ENCODE results near the gene TOMM34. TPM values are rescaled to one million over a fixed set of nuclear protein-coding genes. Genes with fewer than 3 reads are reported as not detected.

Gene TOMM34
- total RNA-seq, 1 donor from 2014 or later, result 11.1 TPM

GRCh38 chr20:44918342-44918741 lies 41.9 kb downstream of the TOMM34 start:
- no peak for DNase-seq (ENCODE audit: low spot score in 2 of 2)
- H3K36me3 ChIP-seq, result peaks cover 4 to 15% of the 10 kb centered on the region in 2 donors
- no peaks in the 10 kb centered on the region for H3K9me3 ChIP-seq
- TF ChIP-seq, protein P1, sequence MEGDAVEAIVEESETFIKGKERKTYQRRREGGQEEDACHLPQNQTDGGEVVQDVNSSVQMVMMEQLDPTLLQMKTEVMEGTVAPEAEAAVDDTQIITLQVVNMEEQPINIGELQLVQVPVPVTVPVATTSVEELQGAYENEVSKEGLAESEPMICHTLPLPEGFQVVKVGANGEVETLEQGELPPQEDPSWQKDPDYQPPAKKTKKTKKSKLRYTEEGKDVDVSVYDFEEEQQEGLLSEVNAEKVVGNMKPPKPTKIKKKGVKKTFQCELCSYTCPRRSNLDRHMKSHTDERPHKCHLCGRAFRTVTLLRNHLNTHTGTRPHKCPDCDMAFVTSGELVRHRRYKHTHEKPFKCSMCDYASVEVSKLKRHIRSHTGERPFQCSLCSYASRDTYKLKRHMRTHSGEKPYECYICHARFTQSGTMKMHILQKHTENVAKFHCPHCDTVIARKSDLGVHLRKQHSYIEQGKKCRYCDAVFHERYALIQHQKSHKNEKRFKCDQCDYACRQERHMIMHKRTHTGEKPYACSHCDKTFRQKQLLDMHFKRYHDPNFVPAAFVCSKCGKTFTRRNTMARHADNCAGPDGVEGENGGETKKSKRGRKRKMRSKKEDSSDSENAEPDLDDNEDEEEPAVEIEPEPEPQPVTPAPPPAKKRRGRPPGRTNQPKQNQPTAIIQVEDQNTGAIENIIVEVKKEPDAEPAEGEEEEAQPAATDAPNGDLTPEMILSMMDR (IDR thresholded peaks at IDR 0.05), result no peak
- no peaks in the 10 kb centered on the region for H3K4me1 ChIP-seq
- no peak overlapping the region for H3K27ac ChIP-seq
- H3K4me3 ChIP-seq, result no peak overlapping the region
- H3K27me3 ChIP-seq, result no peaks in the 10 kb centered on the region
- intact Hi-C loops (cut with DNase I), result no loop called here

- Histone ChIP-seq H3K36me3 (peaks cover 6 to 12% of the 10 kb centered on the region in 2 donors), H3K4me1 (no peaks in the 10 kb centered on the region), H3K27me3 (no peaks in the 10 kb centered on the region), H3K9me3 (no peaks in the 10 kb centered on the region), H3K27ac (no peak overlapping the region), H3K4me3 (no peak overlapping the region)
- intact Hi-C loops (cut with DNase I), result no loop called here
- DNase-seq (ENCODE audit: low spot score in 2 of 2), result no peak
- TF ChIP-seq, protein P1 (IDR thresholded peaks at IDR 0.05), result no peak
Observed at GRCh38 chr20:44917399-44917798, 42.8 kb downstream of the TOMM34 start.

DNA sequence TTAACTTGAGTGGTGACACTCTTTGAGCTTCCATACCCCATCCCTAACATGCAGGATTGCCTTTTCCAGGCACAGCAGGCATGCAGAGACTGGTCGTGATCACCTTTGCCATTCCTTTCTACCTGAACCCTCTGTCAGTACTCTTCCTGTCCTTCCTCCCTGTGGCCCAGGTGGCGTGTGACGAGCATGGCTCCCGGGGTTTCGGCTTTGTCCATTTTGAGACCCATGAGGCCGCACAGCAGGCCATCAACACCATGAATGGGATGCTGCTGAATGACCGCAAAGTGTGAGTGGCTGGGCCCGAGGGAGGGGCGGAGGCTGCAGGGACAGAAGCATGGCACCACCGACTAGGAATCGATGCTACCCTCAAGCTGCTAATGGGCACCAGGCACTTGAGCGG lies 43.6 kb downstream of the TOMM34 start:
- peaks cover 6 to 9% of the 10 kb centered on the region in 2 donors for H3K36me3 ChIP-seq
- H3K4me1 ChIP-seq, result no peaks in the 10 kb centered on the region
- no peaks in the 10 kb centered on the region for H3K9me3 ChIP-seq
- H3K27ac ChIP-seq, result no peak overlapping the region
- TF ChIP-seq, protein P1 (IDR thresholded peaks at IDR 0.05), result no peak
- H3K27me3 ChIP-seq, result no peaks in the 10 kb centered on the region
- no peak overlapping the region for H3K4me3 ChIP-seq
- DNase-seq (ENCODE audit: low spot score in 2 of 2), result no peak
- intact Hi-C loops (cut with DNase I), result no loop called here

DNA sequence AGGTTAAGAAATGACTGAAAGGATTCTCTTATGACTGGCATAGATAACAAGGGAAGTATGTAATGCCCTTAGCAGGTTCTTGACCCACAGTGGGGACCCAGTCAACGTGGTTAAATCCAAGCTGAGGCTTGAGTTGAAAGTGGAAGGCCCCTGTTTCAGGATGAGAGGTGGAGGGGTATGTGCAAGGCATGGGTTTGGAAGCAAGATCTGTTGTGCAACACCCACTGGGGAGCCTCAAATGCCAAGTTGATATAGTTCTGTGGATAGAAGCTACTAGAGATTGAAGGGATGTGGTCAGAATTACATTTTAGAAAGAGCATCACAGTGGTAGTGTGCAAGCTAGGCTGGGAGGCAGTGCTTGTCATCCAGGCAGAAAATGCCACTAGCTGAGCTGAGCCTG lies 45.3 kb downstream of the TOMM34 start:
- DNase-seq (ENCODE audit: low spot score in 2 of 2), result no peak
- intact Hi-C loops (cut with DNase I), result no loop called here
- Histone ChIP-seq H3K4me1 (peaks cover 0 to 5% of the 10 kb centered on the region in 2 donors), H3K4me3 (no peak overlapping the region), H3K36me3 (peaks cover 6 to 9% of the 10 kb centered on the region in 2 donors), H3K27ac (no peak overlapping the region), H3K27me3 (no peaks in the 10 kb centered on the region), H3K9me3 (no peaks in the 10 kb centered on the region)
- TF ChIP-seq, protein P1 (IDR thresholded peaks at IDR 0.05), result no peak

- peaks cover 15% of the 10 kb centered on the region in 2 donors for H3K36me3 ChIP-seq
- H3K4me3 ChIP-seq, result no peak overlapping the region
- peaks cover 5% of the 10 kb centered on the region in 2 donors for H3K4me1 ChIP-seq
- H3K9me3 ChIP-seq, result no peaks in the 10 kb centered on the region
- intact Hi-C loops (cut with DNase I), result no loop called here
- no peaks in the 10 kb centered on the region for H3K27me3 ChIP-seq
- no peak for DNase-seq (ENCODE audit: low spot score in 2 of 2)
- TF ChIP-seq, protein P1 (IDR thresholded peaks at IDR 0.05), result no peak
- no peak overlapping the region for H3K27ac ChIP-seq
Observed at GRCh38 chr20:44912189-44912588, 48.0 kb downstream of the TOMM34 start.

Measured in ascending aorta (tissue), 2 donors.